ENCODE data around the gene IQSEC3.

DNA sequence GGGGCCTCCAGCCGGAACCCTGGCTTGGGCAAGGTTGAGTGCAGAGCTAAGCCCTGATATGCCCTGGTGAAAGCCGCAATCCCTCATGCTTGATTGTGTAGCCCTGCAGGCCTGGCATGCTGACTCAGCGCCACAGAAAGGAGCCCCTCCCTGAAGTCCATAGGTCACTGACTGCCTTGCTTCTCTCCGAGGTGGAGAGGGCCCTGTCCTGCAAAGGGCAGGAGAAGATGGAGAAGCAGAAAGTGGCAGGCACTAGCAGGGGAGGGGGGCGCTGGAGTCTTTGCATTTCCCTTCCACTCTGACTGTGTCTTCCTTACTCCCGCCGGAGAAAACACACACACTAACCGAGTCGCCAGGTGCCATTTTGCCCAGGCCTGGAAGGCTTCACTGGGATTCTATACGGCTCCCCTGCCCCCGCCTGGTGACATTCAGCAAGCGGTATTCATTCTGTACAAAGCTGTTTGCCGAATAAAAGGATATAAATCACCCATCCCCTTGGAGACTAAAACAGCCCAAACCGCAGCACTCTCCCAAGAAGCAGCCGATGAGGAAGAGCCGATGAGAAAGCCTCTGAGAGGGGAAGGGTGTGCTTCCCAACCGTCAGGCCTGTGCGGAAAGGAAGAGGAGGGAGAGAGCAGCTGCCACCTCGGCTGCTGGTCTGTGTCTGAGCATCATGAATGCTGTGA, 77.5 kb downstream of the IQSEC3 start:
- TF ChIP-seq CTCF (conservative IDR thresholded peaks at IDR 0.05; ENCODE audit: low read length) = no peak
- TF ChIP-seq EZH2phosphoT487 (IDR thresholded peaks at IDR 0.05; ENCODE audit: borderline replicate concordance) = no peak

Data from Loucy (cell line).